K562 (cell line): ENCODE data around the gene IFT172. TPM values are rescaled to one million over a fixed set of nuclear protein-coding genes. Genes with fewer than 3 reads are reported as not detected.

ENCODE experiments used
- ATF3 ChIP-seq, 2 experiments: fragments of 450-650 bp in 1 of 2; sonication (generic) in 1 of 2; formaldehyde crosslinking in 1 of 2; IDR thresholded peaks in 1 of 2; conservative IDR thresholded peaks in 1 of 2; 2 replicates each; pipeline versions ENCODE4 v1.6.1 to v1.8.1; 2016 to 2023; ENCODE audit warnings: mild to moderate bottlenecking in 2 of 2, moderate library complexity in 2 of 2, inconsistent platforms in 1 of 2, missing genetic modification reagents in 1 of 2
- EP400 ChIP-seq: fragments of 450-650 bp; IDR thresholded peaks from 2 replicates; pipeline ENCODE4 v1.6.1; 2017; ENCODE audit warnings: antibody characterized with exemption, mild to moderate bottlenecking, moderate library complexity
- EZH2 ChIP-seq: IDR thresholded peaks from 2 replicates; pipeline ENCODE4 v1.6.1; 2012; ENCODE audit warnings: low read depth, mild to moderate bottlenecking, inconsistent platforms, low read length, borderline replicate concordance
- FOXJ2 ChIP-seq: fragments of 200-800 bp; sonication (Bioruptor generic); IDR thresholded peaks from 2 replicates; pipeline ENCODE4 v1.6.1; 2016; ENCODE audit warnings: missing genetic modification characterization, missing compliant biosample characterization
- KDM2B ChIP-seq: fragments of 250-450 bp; sonication (Bioruptor Pico); IDR thresholded peaks from 2 replicates; pipeline ENCODE4 v1.8.0; 2021; ENCODE audit warnings: mild to moderate bottlenecking, moderate library complexity
- MTF1 ChIP-seq: fragments of 250-450 bp; sonication (Bioruptor Pico); IDR thresholded peaks from 2 replicates; pipeline ENCODE4 v1.9.0; 2021; ENCODE audit warnings: moderate library complexity, mild to moderate bottlenecking, inconsistent platforms, borderline replicate concordance
- NFE2 ChIP-seq: IDR thresholded peaks from 2 replicates; pipeline ENCODE4 v1.6.1; 2014; ENCODE audit warnings: antibody characterized with exemption, low read depth
- NFRKB ChIP-seq: fragments of 450-650 bp; IDR thresholded peaks from 2 replicates; pipeline ENCODE4 v1.6.1; 2016; ENCODE audit warnings: low read depth
- POLR2AphosphoS5 ChIP-seq: IDR thresholded peaks from 2 replicates; pipeline ENCODE4 v1.6.1; 2011; ENCODE audit warnings: mild to moderate bottlenecking, low read depth, low read length, moderate library complexity; ENCODE audit not compliant: control insufficient read depth, insufficient read depth
- POLR2H ChIP-seq: IDR thresholded peaks from 2 replicates; pipeline ENCODE4 v1.6.1; 2016; ENCODE audit warnings: missing genetic modification characterization, low read depth, mild to moderate bottlenecking, control low read depth, missing compliant biosample characterization, moderate library complexity
- SMARCA4 ChIP-seq: fragments of 450-650 bp; IDR thresholded peaks from 2 replicates; pipeline ENCODE4 v1.6.1; 2016
- SMC3 ChIP-seq: conservative IDR thresholded peaks from 2 replicates; pipeline ENCODE4 v1.6.1; 2011; ENCODE audit warnings: low read depth, low read length, improper control_type of control experiment; ENCODE audit not compliant: insufficient read depth
- TEAD2 ChIP-seq: fragments of 450-650 bp; IDR thresholded peaks from 2 replicates; pipeline ENCODE4 v1.6.1; 2016; ENCODE audit warnings: missing genetic modification characterization, control low read depth, missing compliant biosample characterization
- TFAP4 ChIP-seq: sonication (generic); formaldehyde crosslinking; IDR thresholded peaks from 2 replicates; pipeline ENCODE4 v1.8.0; 2022; ENCODE audit warnings: missing genetic modification reagents, mild to moderate bottlenecking, moderate library complexity, borderline replicate concordance
- ZBTB34 ChIP-seq: fragments of 250-450 bp; sonication (Bioruptor Pico); IDR thresholded peaks from 2 replicates; pipeline ENCODE4 v1.8.0; 2021; ENCODE audit warnings: mild to moderate bottlenecking, moderate library complexity
- ZFP91 ChIP-seq: sonication (generic); formaldehyde crosslinking; IDR thresholded peaks from 2 replicates; pipeline ENCODE4 v1.8.0; 2022; ENCODE audit warnings: mild to moderate bottlenecking, missing genetic modification reagents
- polyA plus RNA-seq, 8 experiments: library from polyadenylated mRNA; depleted of rRNA in 4 of 8; stranded (reverse) in 5 of 8; unstranded in 3 of 8; fragments of >200 nt; fragmentation: Nextera tagmentation in 2 of 8; fragmentation: Illumina TruSeq in 1 of 8; extraction: Ambion mirVana in 2 of 8; extraction: Trizol in 1 of 8; gene quantifications; 2 replicates each; pipeline versions ENCODE4 v1.2.1 to v1.2.3, GENCODE V29; 2011 to 2014; ENCODE audit warnings: inconsistent platforms in 1 of 8, missing spikeins in 1 of 8
- total RNA-seq, 7 experiments: library from RNA; depleted of rRNA in 6 of 7; stranded (reverse); fragments of >200 nt in 6 of 7; fragmentation: Illumina TruSeq in 2 of 7; extraction: Trizol in 2 of 7; gene quantifications; 2 replicates each; pipeline versions ENCODE4 v1.2.1 to v1.2.3, GENCODE V29; 2011 to 2021; ENCODE audit warnings: low replicate concordance in 1 of 7
- TF ChIP-seq, protein P1 (sequence below): fragments of 450-650 bp; IDR thresholded peaks from 2 replicates; pipeline ENCODE4 v1.6.1; 2016; ENCODE audit warnings: low read depth, mild to moderate bottlenecking, moderate library complexity
- TF ChIP-seq, protein P2 (sequence below): sonication (generic); formaldehyde crosslinking; IDR thresholded peaks from 2 replicates; pipeline ENCODE4 v1.8.1; 2023; ENCODE audit warnings: mild to moderate bottlenecking, missing genetic modification reagents

IFT172 gene
- total and polyA plus RNA-seq, 9 of the 15 experiments (the other 6 are each of a cell fraction or from before 2014, with no cell fraction given), result 5.6 to 19.1 (median 13.5) TPM

DNA sequence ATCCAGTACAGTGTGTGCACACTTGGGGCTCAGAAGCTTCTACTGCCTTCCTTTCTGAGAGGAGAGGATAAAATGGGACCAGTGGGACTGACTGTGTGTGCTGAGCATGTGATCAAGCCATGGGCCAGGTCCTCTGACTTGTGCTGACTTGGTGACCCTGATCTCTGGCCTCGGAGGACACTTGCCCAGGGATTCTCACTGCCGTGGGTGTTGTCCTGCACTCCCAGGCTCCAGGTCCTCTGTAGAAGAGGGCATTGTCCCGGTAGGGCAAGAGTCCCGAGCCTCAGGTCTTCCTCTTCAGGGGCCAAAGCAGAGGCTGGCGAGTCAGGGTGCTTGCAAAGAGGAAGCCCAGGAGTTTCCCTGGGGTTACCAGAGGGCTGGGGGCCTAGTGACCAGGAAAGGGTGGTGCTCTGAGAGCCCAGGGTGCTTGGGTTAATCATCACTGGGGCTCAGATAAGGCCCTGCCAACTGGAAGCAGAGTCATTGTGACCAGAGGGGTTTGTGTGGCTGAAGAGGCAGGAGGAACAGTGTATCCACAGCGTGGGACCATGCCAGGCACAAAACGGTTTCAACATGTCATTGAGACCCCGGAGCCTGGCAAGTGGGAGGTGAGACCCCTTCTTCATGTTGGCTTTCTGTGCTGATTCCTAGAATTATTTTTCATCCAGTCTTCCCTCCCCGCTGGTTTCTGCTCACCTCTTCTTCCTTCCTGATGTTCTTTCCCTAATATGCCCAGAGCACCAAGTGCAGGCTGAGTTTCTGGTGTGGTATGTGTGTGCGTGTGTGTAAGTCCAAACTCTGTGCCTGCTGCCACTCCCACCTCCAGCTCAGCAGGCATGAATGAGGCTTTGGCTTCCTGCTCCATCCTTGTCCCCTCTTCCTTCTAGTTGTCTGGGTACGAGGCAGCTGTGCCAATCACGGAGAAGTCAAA is 7.1 kb upstream of the IFT172 start, which contains the start of gene GCKR (continued):
- no peak for TF ChIP-seq SMC3
- no peak for TF ChIP-seq EZH2
- peak; percentile 45; the same call in 1 of the 2 replicates for TF ChIP-seq NFE2
- no peak for TF ChIP-seq EP400
- no peak for TF ChIP-seq ATF3 (IDR thresholded peaks at IDR 0.05)
- no peak for TF ChIP-seq ATF3 (CRISPR knock-in tag; conservative IDR thresholded peaks at IDR 0.05)
- TF ChIP-seq, protein P1, sequence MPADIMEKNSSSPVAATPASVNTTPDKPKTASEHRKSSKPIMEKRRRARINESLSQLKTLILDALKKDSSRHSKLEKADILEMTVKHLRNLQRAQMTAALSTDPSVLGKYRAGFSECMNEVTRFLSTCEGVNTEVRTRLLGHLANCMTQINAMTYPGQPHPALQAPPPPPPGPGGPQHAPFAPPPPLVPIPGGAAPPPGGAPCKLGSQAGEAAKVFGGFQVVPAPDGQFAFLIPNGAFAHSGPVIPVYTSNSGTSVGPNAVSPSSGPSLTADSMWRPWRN, result no peak
- TF ChIP-seq POLR2H (tag), result no peak
- TF ChIP-seq KDM2B (CRISPR knock-in tag), result no peak
- no peak for TF ChIP-seq TEAD2 (tag)
- no peak for TF ChIP-seq FOXJ2 (tag)
- TF ChIP-seq, protein P2, sequence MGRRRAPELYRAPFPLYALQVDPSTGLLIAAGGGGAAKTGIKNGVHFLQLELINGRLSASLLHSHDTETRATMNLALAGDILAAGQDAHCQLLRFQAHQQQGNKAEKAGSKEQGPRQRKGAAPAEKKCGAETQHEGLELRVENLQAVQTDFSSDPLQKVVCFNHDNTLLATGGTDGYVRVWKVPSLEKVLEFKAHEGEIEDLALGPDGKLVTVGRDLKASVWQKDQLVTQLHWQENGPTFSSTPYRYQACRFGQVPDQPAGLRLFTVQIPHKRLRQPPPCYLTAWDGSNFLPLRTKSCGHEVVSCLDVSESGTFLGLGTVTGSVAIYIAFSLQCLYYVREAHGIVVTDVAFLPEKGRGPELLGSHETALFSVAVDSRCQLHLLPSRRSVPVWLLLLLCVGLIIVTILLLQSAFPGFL (CRISPR knock-in tag), result no peak
- no peak for TF ChIP-seq NFRKB
- TF ChIP-seq MTF1 (CRISPR knock-in tag), result no peak
- TF ChIP-seq ZFP91 (CRISPR knock-in tag), result no peak
- 0 out of 2 replicates have a peak, but pooled peaks have one; percentile 26 for TF ChIP-seq TFAP4 (CRISPR knock-in tag)
- TF ChIP-seq SMARCA4, result peak; percentile 32; the same call in 1 of the 2 replicates
- TF ChIP-seq ZBTB34 (CRISPR knock-in tag), result no peak
- no peak for TF ChIP-seq POLR2AphosphoS5
